Measurements from ENCODE around the gene PDPR. TPM values are rescaled to one million over a fixed set of nuclear protein-coding genes. Genes with fewer than 3 reads are reported as not detected.
"Not testable (repeated sequence)": the region's sequence is repeated elsewhere in the genome, so short reads cannot be mapped to it uniquely, and the experiment has no call there.

PDPR gene
- total and polyA plus RNA-seq, 4 donors: 2.2 to 13.5 (median 6.5) TPM

GRCh38 chr16:70147853-70148252, 33.7 kb downstream of the PDPR start:
- not testable (repeated sequence) for H3K27me3 ChIP-seq (ENCODE audit: control insufficient read depth in 4 of 4, insufficient read depth in 4 of 4, low read length in 3 of 4); H3K9me3 ChIP-seq (ENCODE audit: control insufficient read depth in 4 of 4, low read length in 3 of 4); H3K27ac ChIP-seq (ENCODE audit: low read depth in 1 of 2, low read length in 2 of 2); H3K4me3 ChIP-seq (ENCODE audit: low read depth in 1 of 3, low read length in 3 of 3); H3K9ac ChIP-seq (ENCODE audit: low read depth in 1 of 2, low read length in 2 of 2); DNase-seq (ENCODE audit: low spot score)
- H3K36me3 ChIP-seq (ENCODE audit: control insufficient read depth in 4 of 4, insufficient read depth in 3 of 4, low read depth in 1 of 4, low read length in 3 of 4): peaks cover 3 to 64% (median 29%) of the 10 kb centered on the region in 4 donors
- H3K4me1 ChIP-seq (ENCODE audit: control insufficient read depth in 4 of 4, insufficient read depth in 4 of 4, low read length in 3 of 4): peaks cover 0 to 12% (median 9%) of the 10 kb centered on the region in 4 donors
- WGBS: 90% methylated on average over 11 of the region's 11 CpGs

GRCh38 chr16:70148453-70148852, 34.3 kb downstream of the PDPR start:
- H3K27ac ChIP-seq (ENCODE audit: low read depth in 1 of 2, low read length in 2 of 2); H3K27me3 ChIP-seq (ENCODE audit: control insufficient read depth in 4 of 4, insufficient read depth in 4 of 4, low read length in 3 of 4); H3K4me3 ChIP-seq (ENCODE audit: low read depth in 1 of 3, low read length in 3 of 3); H3K9me3 ChIP-seq (ENCODE audit: control insufficient read depth in 4 of 4, low read length in 3 of 4); DNase-seq (ENCODE audit: low spot score); H3K9ac ChIP-seq (ENCODE audit: low read depth in 1 of 2, low read length in 2 of 2): not testable (repeated sequence)
- H3K4me1 ChIP-seq (ENCODE audit: control insufficient read depth in 4 of 4, insufficient read depth in 4 of 4, low read length in 3 of 4): peaks cover 0 to 18% (median 14%) of the 10 kb centered on the region in 4 donors
- H3K36me3 ChIP-seq (ENCODE audit: control insufficient read depth in 4 of 4, insufficient read depth in 3 of 4, low read depth in 1 of 4, low read length in 3 of 4): peaks cover 3 to 64% (median 27%) of the 10 kb centered on the region in 4 donors
- 96% methylated on average over 6 of the region's 6 CpGs for WGBS

- Histone ChIP-seq H3K4me1 (ENCODE audit: control insufficient read depth in 4 of 4, insufficient read depth in 4 of 4, low read length in 3 of 4) (peaks cover 0 to 18% (median 14%) of the 10 kb centered on the region in 4 donors), H3K36me3 (ENCODE audit: control insufficient read depth in 4 of 4, insufficient read depth in 3 of 4, low read depth in 1 of 4, low read length in 3 of 4) (peaks cover 3 to 62% (median 25%) of the 10 kb centered on the region in 4 donors)
- 97% methylated on average over 8 of the region's 8 CpGs for WGBS
- H3K9ac ChIP-seq (ENCODE audit: low read depth in 1 of 2, low read length in 2 of 2); DNase-seq (ENCODE audit: low spot score); H3K4me3 ChIP-seq (ENCODE audit: low read depth in 1 of 3, low read length in 3 of 3); H3K9me3 ChIP-seq (ENCODE audit: control insufficient read depth in 4 of 4, low read length in 3 of 4); H3K27ac ChIP-seq (ENCODE audit: low read depth in 1 of 2, low read length in 2 of 2); H3K27me3 ChIP-seq (ENCODE audit: control insufficient read depth in 4 of 4, insufficient read depth in 4 of 4, low read length in 3 of 4): not testable (repeated sequence)
Measured at GRCh38 chr16:70149296-70149695, 35.2 kb downstream of the PDPR start.

GRCh38 chr16:70151391-70151790, 37.3 kb downstream of the PDPR start:
- no peak overlapping the region for H3K9ac ChIP-seq (ENCODE audit: low read depth in 1 of 2, low read length in 2 of 2)
- 85% methylated on average over 2 of the region's 2 CpGs for WGBS
- H3K9me3 ChIP-seq (ENCODE audit: control insufficient read depth in 4 of 4, low read length in 3 of 4): no peaks in the 10 kb centered on the region
- peaks cover 5 to 73% (median 30%) of the 10 kb centered on the region in 4 donors for H3K36me3 ChIP-seq (ENCODE audit: control insufficient read depth in 4 of 4, insufficient read depth in 3 of 4, low read depth in 1 of 4, low read length in 3 of 4)
- TF ChIP-seq CTCF (IDR thresholded peaks at IDR 0.05; ENCODE audit: low read depth, low read length, missing input control): no peak
- no peak for TF ChIP-seq GABPA (IDR thresholded peaks at IDR 0.05 in 1 of 2, conservative IDR thresholded peaks at IDR 0.05 in 1 of 2)
- TF ChIP-seq RAD21 (IDR thresholded peaks at IDR 0.05): no peak
- TF ChIP-seq HNF4G (IDR thresholded peaks at IDR 0.05): no peak
- no peak for TF ChIP-seq ZBTB33 (IDR thresholded peaks at IDR 0.05)
- TF ChIP-seq JUND (IDR thresholded peaks at IDR 0.05): no peak
- TF ChIP-seq TAF1 (conservative IDR thresholded peaks at IDR 0.05): no peak
- TF ChIP-seq SP1 (IDR thresholded peaks at IDR 0.05): no peak
- no peak for TF ChIP-seq MAX (IDR thresholded peaks at IDR 0.05)
- no peak for TF ChIP-seq HNF4A (conservative IDR thresholded peaks at IDR 0.05)
- no peak for TF ChIP-seq NR2F2 (IDR thresholded peaks at IDR 0.05)
- TF ChIP-seq REST (IDR thresholded peaks at IDR 0.05): no peak
- TF ChIP-seq YY1 (IDR thresholded peaks at IDR 0.05): no peak
- no peak for DNase-seq (ENCODE audit: low spot score)
- no peaks in the 10 kb centered on the region for H3K27me3 ChIP-seq (ENCODE audit: control insufficient read depth in 4 of 4, insufficient read depth in 4 of 4, low read length in 3 of 4)
- peaks cover 0 to 18% (median 14%) of the 10 kb centered on the region in 4 donors for H3K4me1 ChIP-seq (ENCODE audit: control insufficient read depth in 4 of 4, insufficient read depth in 4 of 4, low read length in 3 of 4)
- no peak overlapping the region for H3K4me3 ChIP-seq (ENCODE audit: low read depth in 1 of 3, low read length in 3 of 3)
- peak overlapping the region in 1 of 2 donors; percentile 75 for H3K27ac ChIP-seq (ENCODE audit: low read depth in 1 of 2, low read length in 2 of 2)

Data from liver (tissue), 9 donors.